Lung (tissue), 12 donors: ENCODE results near the gene RNF212B. TPM values are rescaled to one million over a fixed set of nuclear protein-coding genes. Genes with fewer than 3 reads are reported as not detected.
"Not testable (repeated sequence)": the region's sequence is repeated elsewhere in the genome, so short reads cannot be mapped to it uniquely, and the experiment has no call there.

ENCODE experiments used
- ATAC-seq: fragments of 200-7000 bp; cut with Tn5 transposase; one replicate; pipeline ENCODE4 v1.9.1; 2020; ENCODE audit warnings: moderate number of reproducible peaks; ENCODE audit not compliant: insufficient read depth, low FRiP score
- DNase-seq, 3 donors: peaks; one replicate each; pipeline ENCODE4 v3.0.0-alpha.2; 2013 to 2017
- H3K27ac ChIP-seq, 2 donors: one replicate each; pipeline ENCODE4 v1.5.1; 2013; ENCODE audit warnings: mild to moderate bottlenecking in 2 of 2, moderate library complexity in 2 of 2, control low read depth in 1 of 2, inconsistent platforms in 1 of 2, low read depth in 1 of 2, low read length in 1 of 2
- H3K27me3 ChIP-seq, 3 donors: one replicate each; pipeline ENCODE4 v1.5.1; 2013; ENCODE audit warnings: low read length in 2 of 3; ENCODE audit not compliant: control insufficient read depth in 3 of 3, insufficient read depth in 3 of 3
- H3K36me3 ChIP-seq, 4 donors: one replicate each; pipeline ENCODE4 v1.5.1; 2013; ENCODE audit warnings: low read length in 4 of 4, mild to moderate bottlenecking in 1 of 4, moderate library complexity in 1 of 4; ENCODE audit not compliant: control insufficient read depth in 4 of 4, insufficient read depth in 4 of 4
- H3K4me1 ChIP-seq, 5 donors: one replicate each; pipeline ENCODE4 v1.5.1; 2013; ENCODE audit warnings: low read length in 5 of 5, mild to moderate bottlenecking in 2 of 5, moderate library complexity in 1 of 5; ENCODE audit not compliant: control insufficient read depth in 5 of 5, insufficient read depth in 5 of 5
- H3K4me3 ChIP-seq: one replicate; pipeline ENCODE4 v1.5.1; 2013; ENCODE audit warnings: mild to moderate bottlenecking, control low read depth, moderate library complexity
- H3K9ac ChIP-seq, 2 donors: one replicate each; pipeline ENCODE4 v1.5.1; 2013; ENCODE audit warnings: low read length in 2 of 2, control low read depth in 1 of 2; ENCODE audit not compliant: insufficient read depth in 1 of 2
- H3K9me3 ChIP-seq, 4 donors: one replicate each; pipeline ENCODE4 v1.5.1; 2013; ENCODE audit warnings: low read length in 3 of 4, mild to moderate bottlenecking in 1 of 4, moderate library complexity in 1 of 4; ENCODE audit not compliant: control insufficient read depth in 4 of 4, insufficient read depth in 3 of 4
- WGBS, 2 donors: extraction: QIAGEN DNeasy Blood & Tissue Kit; methylation state at CpG; one replicate each; pipeline ENCODE4 v1.1.7; 2013; 5-methylcytosine and 5-hydroxymethylcytosine counted together
- polyA plus RNA-seq, 2 donors: library from polyadenylated mRNA; stranded (reverse); fragments of 200-250 nt; gene quantifications; one replicate each; pipeline ENCODE4 v1.2.1, GENCODE V29; 2013
- total RNA-seq, 2 donors: library from RNA; depleted of rRNA in 1 of 2; stranded (reverse); fragments of >200 nt in 1 of 2; gene quantifications; one replicate each; pipeline ENCODE4 v1.2.1, GENCODE V29; 2014 to 2021
- TF ChIP-seq, protein P1 (sequence below): IDR thresholded peaks from 2 replicates; pipeline ENCODE4 v1.5.1; 2012; ENCODE audit warnings: mild to moderate bottlenecking; ENCODE audit errors: control extremely low read depth, extremely low read depth
- donor health status: control.
- donor health status: control.
- donor health status: Bipolar disorder and iron deficiency.
- donor health status: healthy.
- donor health status: DM: yes; HTN: yes; CAD: no.

The RNF212B gene
- total and polyA plus RNA-seq, 4 donors = 0.09 TPM; not detected in 3

DNA sequence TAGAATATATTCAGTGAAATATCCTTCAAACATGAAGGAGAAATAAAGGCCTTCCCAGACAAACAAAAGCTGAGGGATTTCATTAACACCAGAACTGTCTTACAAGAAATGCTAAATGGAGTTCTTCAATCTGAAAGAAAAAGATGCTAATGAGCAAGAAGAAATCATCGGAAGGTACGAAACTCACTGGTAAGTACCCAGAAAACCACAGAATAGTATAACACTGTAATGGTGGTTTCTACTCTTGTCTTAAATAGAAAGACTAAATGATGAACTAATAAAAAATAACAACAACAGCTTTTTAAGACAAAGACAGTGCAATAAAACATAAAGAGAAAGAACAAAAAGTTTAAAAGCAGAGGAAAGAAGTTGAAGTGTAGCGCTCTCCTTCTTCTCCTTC lies 18.7 kb upstream of the RNF212B start:
- WGBS, 2 donors = 76 to 83% methylated on average over 3 of the region's 3 CpGs
- no peaks in the 10 kb centered on the region for H3K27me3 ChIP-seq
- ATAC-seq = no peak
- no peak for DNase-seq
- no peaks in the 10 kb centered on the region for H3K4me1 ChIP-seq
- no peaks in the 10 kb centered on the region for H3K36me3 ChIP-seq
- H3K9ac ChIP-seq = no peak overlapping the region
- no peak overlapping the region for H3K4me3 ChIP-seq
- TF ChIP-seq, protein P1, sequence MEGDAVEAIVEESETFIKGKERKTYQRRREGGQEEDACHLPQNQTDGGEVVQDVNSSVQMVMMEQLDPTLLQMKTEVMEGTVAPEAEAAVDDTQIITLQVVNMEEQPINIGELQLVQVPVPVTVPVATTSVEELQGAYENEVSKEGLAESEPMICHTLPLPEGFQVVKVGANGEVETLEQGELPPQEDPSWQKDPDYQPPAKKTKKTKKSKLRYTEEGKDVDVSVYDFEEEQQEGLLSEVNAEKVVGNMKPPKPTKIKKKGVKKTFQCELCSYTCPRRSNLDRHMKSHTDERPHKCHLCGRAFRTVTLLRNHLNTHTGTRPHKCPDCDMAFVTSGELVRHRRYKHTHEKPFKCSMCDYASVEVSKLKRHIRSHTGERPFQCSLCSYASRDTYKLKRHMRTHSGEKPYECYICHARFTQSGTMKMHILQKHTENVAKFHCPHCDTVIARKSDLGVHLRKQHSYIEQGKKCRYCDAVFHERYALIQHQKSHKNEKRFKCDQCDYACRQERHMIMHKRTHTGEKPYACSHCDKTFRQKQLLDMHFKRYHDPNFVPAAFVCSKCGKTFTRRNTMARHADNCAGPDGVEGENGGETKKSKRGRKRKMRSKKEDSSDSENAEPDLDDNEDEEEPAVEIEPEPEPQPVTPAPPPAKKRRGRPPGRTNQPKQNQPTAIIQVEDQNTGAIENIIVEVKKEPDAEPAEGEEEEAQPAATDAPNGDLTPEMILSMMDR = no peak
- H3K9me3 ChIP-seq = peaks cover 0 to 4% (median 0%) of the 10 kb centered on the region in 4 donors
- no peak overlapping the region for H3K27ac ChIP-seq

DNA sequence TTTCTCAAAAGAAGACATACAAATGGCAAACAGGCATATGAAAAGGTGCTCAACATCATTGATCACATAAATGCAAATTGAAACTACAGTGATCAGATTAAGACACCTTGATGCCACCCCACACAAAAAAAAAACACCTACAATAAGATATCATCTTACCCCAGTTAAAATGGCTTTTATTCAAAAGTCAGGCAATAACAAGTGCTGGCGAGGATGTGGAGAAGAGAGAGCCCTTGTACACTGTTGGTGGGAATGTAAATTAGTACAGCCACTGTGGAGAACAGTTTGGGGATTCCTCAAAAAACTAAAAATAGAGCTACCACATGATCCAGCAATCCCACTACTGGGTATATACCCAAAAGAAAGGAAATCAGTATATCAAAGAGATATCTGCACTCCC lies 12.8 kb upstream of the RNF212B start:
- 86 to 93% methylated on average over 1 of the region's 1 CpG for WGBS, 2 donors
- ATAC-seq = not testable (repeated sequence)

DNA sequence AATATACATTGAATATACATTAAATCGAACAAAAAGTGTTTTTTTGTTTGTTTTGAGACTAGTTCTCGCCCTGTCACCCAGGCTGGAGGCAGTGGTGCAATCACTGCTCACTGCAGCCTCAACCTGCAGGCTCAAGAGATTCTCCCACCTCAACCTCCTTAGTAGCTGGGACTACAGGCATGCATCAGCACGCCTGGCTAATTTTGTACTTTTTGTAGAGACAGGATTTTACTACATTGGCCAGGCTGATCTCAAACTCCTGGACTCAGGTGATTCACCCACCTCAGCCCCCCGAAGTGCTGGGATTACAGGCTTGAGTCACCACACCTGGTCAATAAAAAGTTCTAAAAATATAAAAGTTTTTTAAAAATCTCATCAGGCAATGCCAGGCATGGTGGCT lies 10.2 kb upstream of the RNF212B start:
- ATAC-seq (no peak), DNase-seq (no peak)
- TF ChIP-seq, protein P1 = no peak
- 72 to 75% methylated on average over 4 of the region's 4 CpGs for WGBS, 2 donors
- no peaks in the 10 kb centered on the region for H3K9me3 ChIP-seq
- no peaks in the 10 kb centered on the region for H3K36me3 ChIP-seq
- no peak overlapping the region for H3K4me3 ChIP-seq
- H3K27me3 ChIP-seq = no peaks in the 10 kb centered on the region
- no peak overlapping the region for H3K27ac ChIP-seq
- no peaks in the 10 kb centered on the region for H3K4me1 ChIP-seq
- H3K9ac ChIP-seq = no peak overlapping the region

More for the DNA sequence above, 12.8 kb upstream of the RNF212B start:
- H3K27me3 ChIP-seq, H3K36me3 ChIP-seq, H3K4me3 ChIP-seq, H3K9ac ChIP-seq, H3K27ac ChIP-seq, DNase-seq, H3K9me3 ChIP-seq, H3K4me1 ChIP-seq: not testable (repeated sequence)

DNA sequence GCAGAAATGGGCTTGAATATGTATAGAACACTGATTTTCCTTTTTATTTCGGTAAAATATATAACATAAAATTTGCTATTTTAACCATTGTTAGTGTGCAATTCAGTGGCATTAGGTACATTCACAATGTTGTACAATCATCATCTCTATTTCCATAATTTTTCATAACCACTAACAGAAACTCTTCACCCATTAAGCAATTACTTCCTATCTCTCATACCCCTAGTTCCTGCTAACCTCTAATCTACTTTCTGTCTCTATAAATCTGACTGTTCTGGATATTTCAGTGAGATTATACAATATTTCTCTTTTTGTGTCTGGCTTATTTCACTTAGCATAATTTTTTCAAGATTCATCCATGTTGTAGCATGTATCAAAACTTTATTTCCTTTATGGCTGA lies 8.9 kb upstream of the RNF212B start:
- H3K9ac ChIP-seq = no peak overlapping the region
- H3K4me3 ChIP-seq = no peak overlapping the region
- no peaks in the 10 kb centered on the region for H3K9me3 ChIP-seq
- H3K4me1 ChIP-seq = no peaks in the 10 kb centered on the region
- DNase-seq (no peak), ATAC-seq (no peak)
- WGBS, 2 donors = 38 to 76% methylated on average over 1 of the region's 1 CpG
- H3K27ac ChIP-seq = no peak overlapping the region
- H3K27me3 ChIP-seq = no peaks in the 10 kb centered on the region
- TF ChIP-seq, protein P1 = no peak
- no peaks in the 10 kb centered on the region for H3K36me3 ChIP-seq

DNA sequence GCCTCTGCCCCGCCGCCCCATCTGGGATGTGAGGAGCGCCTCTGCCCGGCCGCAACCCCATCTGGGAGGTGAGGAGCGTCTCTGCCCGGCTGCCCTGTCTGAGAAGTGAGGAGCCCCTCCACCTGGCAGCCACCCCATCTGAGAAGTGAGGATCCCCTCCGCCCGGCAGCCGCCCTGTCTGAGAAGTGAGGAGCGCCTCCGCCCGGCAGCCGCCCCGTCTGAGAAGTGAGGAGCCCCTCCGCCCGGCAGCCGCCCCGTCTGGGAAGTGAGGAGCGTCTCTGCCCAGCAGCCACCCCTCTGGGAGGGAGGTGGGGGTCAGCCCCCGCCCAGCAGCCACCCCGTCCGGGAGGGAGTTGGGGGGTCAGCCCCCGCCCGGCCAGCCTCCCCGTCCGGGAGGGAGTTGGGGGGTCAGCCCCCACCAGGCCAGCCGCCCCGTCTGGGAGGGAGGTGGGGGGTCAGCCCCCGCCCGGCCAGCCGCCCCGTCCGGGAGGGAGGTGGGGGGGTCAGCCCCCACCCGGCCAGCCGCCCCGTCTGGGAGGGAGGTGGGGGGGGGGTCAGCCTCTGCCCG lies 5.4 kb upstream of the RNF212B start:
- 92 to 96% methylated on average over 24 to 38 of the region's 38 CpGs for WGBS, 2 donors
- not testable (repeated sequence) for H3K9ac ChIP-seq, H3K27ac ChIP-seq, H3K4me3 ChIP-seq, H3K4me1 ChIP-seq, H3K27me3 ChIP-seq, H3K36me3 ChIP-seq, DNase-seq, H3K9me3 ChIP-seq, ATAC-seq
